Stimulated activated CD8-positive, alpha-beta memory T cell treated with anti-CD3 and anti-CD28 coated beads, Interleukin-7, amount 100 ng/mL, for 4 hours (primary cell): ENCODE results near the gene FAM83E.
A peak's percentile ranks its signal among the peaks of the same experiment; 100 is the strongest.
"Not testable (repeated sequence)": the region's sequence is repeated elsewhere in the genome, so short reads cannot be mapped to it uniquely, and the experiment has no call there.

Experiments used
- DNase-seq, 2 donors: peaks; one replicate each; pipeline ENCODE4 v3.0.0-alpha.2; 2020; ENCODE audit warnings: low read depth in 2 of 2

The FAM83E gene

DNA sequence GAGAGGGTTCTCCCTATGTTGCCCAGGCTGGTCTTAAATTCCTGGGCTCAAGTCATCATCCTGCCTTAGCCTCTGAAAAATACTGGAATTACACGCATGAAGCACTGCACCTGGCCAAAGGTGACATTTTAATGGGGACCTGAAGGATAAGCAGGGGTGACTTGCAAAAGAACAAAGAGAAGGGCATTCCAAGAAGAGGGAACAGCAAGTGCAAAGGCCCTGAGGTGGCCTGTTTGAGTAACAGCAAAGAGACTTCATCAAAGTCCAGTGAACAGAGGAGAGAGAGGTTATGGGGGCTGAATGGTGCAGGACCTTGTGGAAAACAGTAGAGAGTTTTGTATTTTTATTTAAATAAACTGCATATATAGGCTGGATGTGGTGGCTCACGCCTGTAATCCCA lies 27.0 kb upstream of the FAM83E start:
- DNase-seq: no peak

- peak in 1 of 2 donors; percentile 32 for DNase-seq
Observed at GRCh38 chr19:48639483-48640375, 24.9 kb upstream of the FAM83E start.

GRCh38 chr19:48638831-48639381 lies 24.0 kb upstream of the FAM83E start:
- no peak for DNase-seq

DNA sequence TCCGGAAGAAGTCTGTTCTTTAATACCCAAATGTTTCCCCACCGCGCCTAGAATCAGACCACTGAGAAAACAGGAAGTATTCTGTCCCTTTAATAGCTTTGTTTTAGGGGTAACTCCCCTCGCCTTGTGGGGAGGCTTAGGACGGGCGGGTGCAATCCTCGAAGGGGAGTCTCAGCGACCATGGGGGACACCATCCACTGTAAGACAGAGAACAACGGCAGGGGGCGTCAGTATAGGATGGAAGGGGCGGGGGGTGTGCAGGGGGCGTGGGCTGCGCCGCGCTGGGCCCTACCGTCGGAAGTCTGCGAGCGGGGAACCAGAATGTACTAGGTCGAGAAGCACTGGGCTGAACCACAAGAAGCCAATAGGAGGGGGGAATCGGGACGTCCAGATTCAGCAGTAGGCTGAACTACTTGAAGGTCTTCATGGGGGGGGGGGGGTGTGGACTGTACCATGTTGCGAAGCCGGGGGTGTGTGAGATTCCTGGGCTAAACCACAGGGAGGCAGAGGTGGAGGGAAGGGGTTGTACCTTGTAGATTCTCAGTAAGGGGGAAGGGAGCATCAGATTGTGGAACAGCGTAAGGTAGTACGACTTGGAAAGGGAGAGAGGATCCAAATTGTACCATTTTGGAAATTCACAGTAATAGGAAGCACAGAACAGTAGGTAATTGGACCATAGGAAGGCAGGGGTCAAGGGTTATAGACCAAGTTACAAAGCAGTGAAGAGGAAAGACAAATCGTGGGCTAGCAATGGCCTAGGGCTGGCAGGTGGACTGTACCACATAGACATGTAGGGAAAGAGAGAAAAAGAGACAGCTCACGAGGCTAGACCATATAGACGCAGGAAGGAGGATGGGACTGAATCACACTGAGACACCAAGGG lies 23.3 kb upstream of the FAM83E start:
- peak; percentile 74 to 77 for DNase-seq

GRCh38 chr19:48637449-48637947 lies 22.6 kb upstream of the FAM83E start:
- peak; percentile 100 for DNase-seq

- no peak for DNase-seq
Observed at GRCh38 chr19:48636859-48637448, 22.1 kb upstream of the FAM83E start, which contains the start of gene DBP. Gene DBP (minus strand): TSS chr19:48637379. CDS start chr19:48636994, 385 bp downstream.

DNA sequence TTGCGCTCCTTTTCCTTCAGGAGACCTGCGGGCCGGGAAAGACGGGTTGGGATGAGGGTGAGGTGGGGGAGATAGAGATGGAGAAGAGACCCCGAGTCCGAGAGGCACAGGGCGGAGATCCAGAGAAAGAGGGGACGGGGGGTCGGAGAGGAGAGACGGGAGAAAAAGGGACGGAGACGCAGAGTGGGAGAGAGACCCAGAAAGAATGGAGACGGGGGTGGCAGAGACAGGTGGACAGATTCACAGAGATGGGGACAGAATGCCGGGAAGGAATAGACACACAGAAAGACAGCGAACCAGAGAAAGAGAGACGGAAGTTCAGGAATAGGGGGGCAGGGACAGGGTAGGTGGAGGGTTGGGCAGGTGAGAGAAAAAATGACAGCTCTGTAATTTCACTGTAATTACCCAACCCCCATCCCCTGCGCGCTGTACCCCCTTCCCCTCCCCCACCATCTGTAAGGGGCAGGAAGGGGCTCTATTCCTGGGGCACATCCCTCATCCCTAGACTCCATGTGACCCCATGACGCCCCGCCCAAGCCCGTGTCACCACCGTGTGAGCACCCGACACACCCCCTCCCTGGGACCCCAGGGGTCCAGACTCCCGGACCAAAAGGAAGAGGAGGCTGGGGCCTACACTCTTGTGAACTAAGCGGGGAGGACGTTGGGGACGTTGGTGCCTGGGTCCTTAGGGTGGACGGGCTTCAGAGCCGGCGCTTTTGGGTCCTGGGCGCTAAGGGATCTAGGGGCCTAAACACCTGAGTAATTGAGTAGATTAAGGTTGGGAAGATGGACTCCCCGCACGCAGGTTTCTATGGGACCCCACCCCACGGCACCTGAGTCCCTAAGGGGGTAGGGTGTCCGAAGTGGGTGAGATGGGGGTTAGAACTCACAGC lies 21.3 kb upstream of the FAM83E start:
- no peak for DNase-seq

GRCh38 chr19:48635263-48635965 lies 20.5 kb upstream of the FAM83E start:
- DNase-seq: peak; percentile 50 to 72

DNA sequence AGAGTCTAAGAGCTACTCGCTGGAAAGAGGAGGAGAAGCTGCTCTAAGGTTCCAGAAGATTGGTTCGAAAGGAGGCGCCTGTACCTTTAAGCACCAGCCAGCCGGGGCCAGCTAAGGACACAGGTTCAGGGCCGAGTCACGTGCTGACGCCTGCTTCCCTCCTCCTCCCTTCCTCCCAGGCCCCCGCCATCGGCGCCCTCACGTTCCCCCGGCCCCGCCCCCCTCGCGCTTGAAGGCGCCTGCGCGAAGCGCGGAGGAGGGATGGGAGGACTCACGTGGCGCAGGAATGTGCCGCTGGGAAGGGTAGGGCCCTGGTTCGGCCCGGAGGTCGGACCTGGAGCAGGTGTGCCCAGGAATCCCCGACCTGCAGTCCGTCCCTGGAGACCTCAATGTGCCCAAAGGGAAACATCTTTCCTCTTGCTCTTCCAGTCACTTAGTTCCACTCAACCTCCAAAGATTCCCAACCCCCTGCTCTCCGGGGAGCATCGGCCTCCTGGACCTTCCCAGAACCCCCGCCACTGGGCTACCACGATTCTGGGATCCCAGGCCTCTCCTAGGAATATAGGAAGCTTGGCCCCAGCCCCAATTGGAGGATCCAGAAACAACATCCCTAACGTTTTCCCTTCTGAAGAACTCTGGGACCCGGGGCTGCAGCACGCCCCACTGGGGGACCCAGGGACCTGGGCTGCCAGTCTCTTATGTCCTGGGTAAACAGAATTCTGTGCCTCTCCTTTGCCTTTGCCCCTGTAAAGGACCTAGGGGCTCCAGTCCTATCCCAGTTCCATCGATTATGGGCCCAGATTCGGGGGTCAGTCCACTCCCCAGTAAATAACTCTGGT lies 19.8 kb upstream of the FAM83E start:
- peak; percentile 82 to 89 for DNase-seq

DNA sequence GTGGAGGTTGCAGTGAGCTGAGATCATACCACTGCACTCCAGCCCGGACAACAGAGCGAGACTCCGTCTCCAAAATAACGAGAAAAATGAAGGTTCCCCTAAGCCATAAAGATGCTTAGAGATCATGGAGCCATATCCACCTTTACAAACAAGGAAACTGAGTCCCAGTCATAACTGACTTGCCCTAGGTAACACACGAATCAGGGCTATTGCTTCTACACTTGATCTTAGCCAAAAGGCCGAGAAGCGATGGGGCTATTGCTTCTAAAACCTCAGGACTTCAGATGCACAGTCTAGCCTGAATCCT lies 19.1 kb upstream of the FAM83E start:
- DNase-seq: no peak

GRCh38 chr19:48633148-48634035 lies 18.5 kb upstream of the FAM83E start:
- no peak for DNase-seq

DNA sequence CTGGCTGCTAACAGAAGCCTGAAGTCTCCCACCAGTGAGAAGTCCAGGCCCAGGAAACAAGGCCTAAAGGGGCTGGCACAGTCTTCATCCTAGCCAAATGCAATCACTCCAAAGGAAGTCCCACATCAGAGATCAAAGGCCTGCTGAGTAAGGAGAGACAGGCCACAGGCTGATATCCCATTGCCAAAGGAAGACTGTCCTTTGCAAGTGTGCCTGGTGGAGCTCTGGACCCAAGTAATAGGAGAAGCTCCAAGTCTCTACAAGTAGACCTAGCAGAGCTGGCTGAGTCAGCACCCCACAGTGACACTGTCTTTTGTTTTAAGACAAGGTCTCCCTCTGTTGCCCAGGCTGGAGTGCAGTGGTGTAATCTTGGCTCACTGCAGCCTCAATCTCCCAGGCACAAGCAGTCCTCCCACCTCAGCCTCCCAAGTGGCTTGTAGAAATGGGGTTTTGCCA lies 17.8 kb upstream of the FAM83E start:
- no peak for DNase-seq

DNA sequence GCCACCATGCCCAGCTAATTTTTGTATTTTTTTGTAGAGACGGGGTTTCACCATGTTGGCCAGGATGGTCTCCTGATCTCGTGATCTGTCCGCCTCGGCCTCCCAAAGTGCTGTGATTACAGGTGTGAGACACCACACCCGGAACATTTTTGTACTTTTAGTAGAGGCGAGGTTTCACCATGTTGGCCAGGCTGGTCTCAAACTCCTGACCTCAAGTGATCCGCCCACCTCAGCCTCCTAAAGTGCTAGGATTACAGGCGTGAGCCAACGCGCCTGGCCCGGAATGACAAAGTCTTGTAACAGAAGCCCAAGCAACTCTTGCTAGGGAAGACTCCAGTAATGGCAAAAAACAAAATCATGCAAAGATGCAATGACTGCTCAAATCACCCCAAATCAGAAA lies 17.4 kb upstream of the FAM83E start:
- DNase-seq: not testable (repeated sequence)

GRCh38 chr19:48631225-48631624 lies 16.3 kb upstream of the FAM83E start:
- DNase-seq: no peak

GRCh38 chr19:48630296-48631063 lies 15.6 kb upstream of the FAM83E start:
- DNase-seq: no peak

GRCh38 chr19:48629599-48630295 lies 14.9 kb upstream of the FAM83E start:
- no peak for DNase-seq

GRCh38 chr19:48629297-48629598 lies 14.4 kb upstream of the FAM83E start:
- no peak for DNase-seq
